ENCODE measurements around the gene P2RX6.
"Not testable (repeated sequence)": the region's sequence is repeated elsewhere in the genome, so short reads cannot be mapped to it uniquely, and the experiment has no call there.

P2RX6 gene

GRCh38 chr22:21055880-21056319, 40.9 kb downstream of the P2RX6 start:
- H3K4me3 ChIP-seq (ENCODE audit: low read length): no peak overlapping the region
- DNase-seq (ENCODE audit: low read depth): no peak
- TF ChIP-seq CTCF (IDR thresholded peaks at IDR 0.05; ENCODE audit: insufficient read depth, low read depth, low read length, missing control alignments): no peak

GRCh38 chr22:21060363-21060762, 45.4 kb downstream of the P2RX6 start:
- DNase-seq (ENCODE audit: low read depth); H3K4me3 ChIP-seq (ENCODE audit: low read length): not testable (repeated sequence)

- H3K4me3 ChIP-seq (ENCODE audit: low read length); DNase-seq (ENCODE audit: low read depth): not testable (repeated sequence)
These were observed 46.8 kb downstream of the P2RX6 start for GRCh38 chr22:21061660-21062321.

- H3K4me3 ChIP-seq (ENCODE audit: low read length); DNase-seq (ENCODE audit: low read depth): not testable (repeated sequence)
These were observed 49.5 kb downstream of the P2RX6 start for GRCh38 chr22:21064425-21064824.

- DNase-seq (ENCODE audit: low read depth): no peak
- no peak for TF ChIP-seq CTCF (IDR thresholded peaks at IDR 0.05; ENCODE audit: insufficient read depth, low read depth, low read length, missing control alignments)
- H3K4me3 ChIP-seq (ENCODE audit: low read length): no peak overlapping the region
These were observed 50.2 kb downstream of the P2RX6 start for GRCh38 chr22:21064917-21065864.

GRCh38 chr22:21067075-21067900, 52.3 kb downstream of the P2RX6 start:
- no peak for DNase-seq (ENCODE audit: low read depth)
- TF ChIP-seq CTCF (IDR thresholded peaks at IDR 0.05; ENCODE audit: insufficient read depth, low read depth, low read length, missing control alignments): no peak
- no peak overlapping the region for H3K4me3 ChIP-seq (ENCODE audit: low read length)

GRCh38 chr22:21067901-21068680, 53.1 kb downstream of the P2RX6 start:
- no peak for DNase-seq (ENCODE audit: low read depth)
- no peak overlapping the region for H3K4me3 ChIP-seq (ENCODE audit: low read length)
- no peak for TF ChIP-seq CTCF (IDR thresholded peaks at IDR 0.05; ENCODE audit: insufficient read depth, low read depth, low read length, missing control alignments)

All from epithelial cell of esophagus (primary cell).